NAMALWA (cell line): ENCODE data around the gene ACOT11.

Source experiments
- DNase-seq: peaks from one replicate; pipeline ENCODE4 v3.0.0-alpha.2; 2015; ENCODE audit warnings: low spot score

Gene ACOT11

GRCh38 chr1:54537611-54538010 lies 10.4 kb upstream of the ACOT11 start:
- DNase-seq: no peak

DNA sequence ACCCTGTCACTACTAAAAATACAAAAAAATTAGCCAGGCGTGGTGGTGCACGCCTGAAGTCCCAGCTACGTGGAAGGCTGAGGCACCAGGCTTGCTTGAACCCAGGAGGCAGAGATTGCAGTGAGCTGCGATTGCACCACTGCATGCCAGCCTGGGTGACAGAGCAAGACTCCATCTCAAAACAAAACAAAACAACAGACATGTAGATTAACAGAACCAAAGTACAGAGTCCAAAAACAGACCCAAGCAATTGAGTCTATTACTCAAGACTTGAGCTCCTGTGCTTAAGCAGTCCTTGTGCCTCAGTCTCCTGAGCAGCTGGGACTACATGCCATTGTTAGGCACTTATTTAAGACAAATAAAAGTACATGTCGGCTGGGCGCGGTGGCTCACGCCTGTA lies 9.5 kb upstream of the ACOT11 start:
- no peak for DNase-seq

DNA sequence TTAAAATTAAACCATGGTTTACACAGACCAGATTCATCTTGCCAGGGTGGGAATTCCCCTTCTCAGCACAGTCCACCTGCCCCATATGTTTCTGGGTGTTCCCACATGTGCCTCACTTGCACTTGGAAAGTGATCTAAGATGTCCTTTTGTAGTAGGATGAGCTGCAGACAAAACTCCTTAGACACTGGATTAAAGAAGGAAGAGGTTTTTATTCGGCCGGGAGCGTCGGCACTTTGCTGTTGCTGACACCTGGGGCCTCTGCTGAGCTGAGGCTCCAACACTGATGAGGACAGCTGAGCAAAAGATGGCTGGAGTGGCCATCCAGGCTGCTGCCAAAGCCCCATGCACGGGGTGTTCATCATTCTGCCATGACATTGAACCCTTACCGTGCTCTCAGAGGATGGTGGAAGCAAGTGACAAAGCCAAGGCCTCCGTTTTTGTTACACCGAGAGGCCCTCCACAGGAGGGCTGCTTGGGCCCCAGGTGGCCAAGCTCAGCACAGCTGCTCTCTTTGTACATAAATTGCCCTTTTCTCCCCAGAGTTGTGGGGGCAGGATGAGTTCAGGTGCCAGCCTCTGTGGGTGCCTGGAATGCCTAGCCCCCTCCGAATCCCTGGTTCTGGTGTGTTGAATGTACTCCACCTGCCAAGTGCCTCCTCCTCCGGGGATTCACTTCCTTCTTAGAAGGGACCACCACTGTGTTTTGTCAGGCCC lies 7.3 kb upstream of the ACOT11 start:
- no peak for DNase-seq

DNA sequence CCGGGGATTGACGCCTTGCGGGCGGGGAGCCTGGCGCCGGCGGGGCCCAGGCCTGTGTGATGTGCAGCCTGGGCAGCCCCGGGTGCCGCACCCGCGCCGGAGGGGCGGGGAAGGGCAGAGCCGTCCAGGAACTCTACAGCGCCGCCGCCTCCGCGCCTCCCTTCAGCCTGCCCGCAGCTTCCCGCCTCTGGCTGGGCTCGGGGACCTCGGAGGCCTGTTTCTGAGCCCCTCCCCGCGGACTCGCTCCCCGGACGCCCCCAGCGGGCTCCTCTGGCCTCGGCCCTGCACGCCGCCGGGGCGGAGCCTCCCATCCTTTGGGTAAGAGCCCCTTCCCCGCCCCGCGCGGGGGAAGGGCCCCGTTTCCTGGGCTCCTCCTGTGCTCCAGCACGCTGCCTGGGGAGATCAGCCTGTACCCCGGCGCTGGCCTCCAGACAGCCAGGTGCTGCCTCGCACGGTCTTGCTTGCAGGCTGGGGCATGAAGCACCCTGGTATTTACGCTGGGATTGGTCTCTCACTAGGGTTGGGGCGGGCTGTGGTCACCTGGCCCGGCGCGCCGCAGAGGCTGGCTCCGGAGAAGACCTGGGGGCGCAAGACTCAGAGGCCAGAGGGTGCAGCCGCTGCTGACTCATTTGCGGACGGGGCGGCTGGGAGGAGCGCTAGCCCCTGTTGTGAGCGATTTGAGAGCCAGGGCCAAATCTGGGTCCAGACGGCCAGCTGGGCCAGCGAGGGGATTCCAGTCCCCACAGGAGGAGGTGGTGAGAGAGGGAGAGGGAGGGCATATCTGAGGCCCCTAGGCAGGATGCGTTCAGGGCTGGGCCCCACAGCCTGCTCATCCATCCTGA lies 5.7 kb upstream of the ACOT11 start:
- no peak for DNase-seq

- no peak for DNase-seq
Observed at GRCh38 chr1:54542962-54543539, 5.0 kb upstream of the ACOT11 start.

- no peak for DNase-seq
Observed at GRCh38 chr1:54543729-54544496, 4.1 kb upstream of the ACOT11 start.

- DNase-seq: no peak
Observed at GRCh38 chr1:54545916-54546635, 2.0 kb upstream of the ACOT11 start.

DNA sequence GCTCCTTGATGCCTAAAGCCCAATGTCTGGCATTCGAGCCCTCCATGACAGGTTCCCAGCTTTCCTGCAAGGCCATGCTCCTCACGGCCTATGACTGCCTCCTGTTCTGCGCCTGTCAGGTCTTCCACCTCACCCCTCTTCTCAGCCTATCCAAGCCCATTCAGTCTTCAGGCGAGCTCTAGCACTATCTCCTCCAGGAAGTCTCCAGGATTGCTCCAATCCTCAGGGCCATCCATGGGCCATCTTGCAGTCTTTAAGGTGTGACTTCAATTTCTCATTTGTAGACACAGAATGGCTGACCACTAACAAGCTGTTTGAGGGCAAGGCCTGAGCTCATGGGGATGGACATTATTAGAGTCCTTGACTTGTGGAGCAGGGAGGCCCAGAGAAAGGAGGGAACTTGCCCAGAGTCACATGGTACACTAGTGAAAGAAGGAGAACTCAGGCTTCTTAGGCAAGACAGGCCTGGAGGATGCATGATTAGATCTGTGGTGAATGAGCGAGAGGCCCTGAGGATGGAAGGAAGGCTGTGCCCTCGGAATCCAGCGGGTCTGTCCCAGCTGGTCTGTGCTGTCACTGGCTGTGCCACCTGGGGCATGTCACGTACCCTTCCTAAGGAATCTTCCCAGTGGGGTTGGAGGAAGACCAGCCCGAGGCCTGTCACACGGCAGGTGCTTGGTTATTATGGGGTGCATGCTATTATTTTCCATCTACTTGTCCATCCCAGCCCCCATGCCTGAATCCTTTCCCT lies 1.2 kb upstream of the ACOT11 start:
- no peak for DNase-seq

GRCh38 chr1:54548389-54549044 lies 489 bp downstream of the ACOT11 start:
- DNase-seq: no peak

- no peak for DNase-seq
Observed at GRCh38 chr1:54549181-54549924, 1.3 kb downstream of the ACOT11 start.

- DNase-seq: no peak
Observed at GRCh38 chr1:54551891-54552290, 3.9 kb downstream of the ACOT11 start.

- DNase-seq: no peak
Observed at GRCh38 chr1:54553602-54554313, 5.7 kb downstream of the ACOT11 start.

GRCh38 chr1:54556110-54556509 lies 8.1 kb downstream of the ACOT11 start:
- DNase-seq: no peak

GRCh38 chr1:54557671-54558355 lies 9.8 kb downstream of the ACOT11 start:
- DNase-seq: no peak

GRCh38 chr1:54558434-54559030 lies 10.5 kb downstream of the ACOT11 start:
- no peak for DNase-seq

DNA sequence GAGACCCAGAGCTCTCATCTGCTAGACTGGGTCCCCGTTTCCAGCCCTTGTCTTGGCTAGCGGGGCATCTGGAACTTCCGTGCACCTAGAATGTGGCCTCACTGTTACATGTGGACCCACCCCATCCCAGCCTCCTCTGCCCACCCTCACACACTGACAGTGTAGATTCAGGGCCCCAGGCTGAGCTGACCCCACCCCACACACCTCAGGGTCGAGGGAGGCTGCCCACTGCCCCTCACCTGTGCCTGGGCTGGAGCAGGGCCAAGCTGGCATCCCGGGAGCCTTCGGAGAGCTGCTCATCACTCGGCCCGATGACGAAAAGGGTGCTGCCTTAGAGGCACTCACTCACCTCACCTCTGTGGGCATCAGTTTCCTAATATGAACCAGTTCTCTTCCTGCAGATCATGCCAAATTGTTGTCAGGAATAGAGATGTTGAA lies 11.1 kb downstream of the ACOT11 start:
- DNase-seq: no peak

GRCh38 chr1:54559771-54560231 lies 11.8 kb downstream of the ACOT11 start:
- no peak for DNase-seq
